ENCODE results near the gene SGMS2.

Gene SGMS2

GRCh38 chr4:107823870-107824349 lies 822 bp upstream of the SGMS2 start:
- Mint-ChIP-seq H3K36me3 (ENCODE audit: low read depth) (no peaks in the 10 kb centered on the region), H3K27ac (no peak overlapping the region), H3K4me3 (peak overlapping the region; percentile 94), H3K4me1 (peaks cover 33% of the 10 kb centered on the region), H3K27me3 (ENCODE audit: low read depth, poor library complexity) (peaks cover 64% of the 10 kb centered on the region), H3K9me3 (no peaks in the 10 kb centered on the region)
- TF ChIP-seq CTCF (IDR thresholded peaks at IDR 0.05), result no peak
- no peak for DNase-seq

- peak; percentile 12 for DNase-seq
- peaks cover 21% of the 10 kb centered on the region for H3K4me1 Mint-ChIP-seq
- TF ChIP-seq CTCF (IDR thresholded peaks at IDR 0.05), result no peak
These were observed 516 bp downstream of the SGMS2 start for GRCh38 chr4:107825072-107825824.

GRCh38 chr4:107826421-107826980 lies 1.8 kb downstream of the SGMS2 start:
- H3K4me1 Mint-ChIP-seq, result peaks cover 15% of the 10 kb centered on the region
- no peak overlapping the region for H3K4me3 Mint-ChIP-seq
- peaks cover 45% of the 10 kb centered on the region for H3K27me3 Mint-ChIP-seq (ENCODE audit: low read depth, poor library complexity)
- H3K9me3 Mint-ChIP-seq, result no peaks in the 10 kb centered on the region
- H3K36me3 Mint-ChIP-seq (ENCODE audit: low read depth), result no peaks in the 10 kb centered on the region
- TF ChIP-seq CTCF (IDR thresholded peaks at IDR 0.05), result no peak
- DNase-seq, result no peak
- no peak overlapping the region for H3K27ac Mint-ChIP-seq

More at GRCh38 chr4:107825072-107825824, 516 bp downstream of the SGMS2 start:
- no peaks in the 10 kb centered on the region for H3K9me3 Mint-ChIP-seq
- H3K27me3 Mint-ChIP-seq (ENCODE audit: low read depth, poor library complexity), result peaks cover 55% of the 10 kb centered on the region
- H3K27ac Mint-ChIP-seq, result peak overlapping the region; percentile 73
- no peaks in the 10 kb centered on the region for H3K36me3 Mint-ChIP-seq (ENCODE audit: low read depth)
- peak overlapping the region; percentile 93 for H3K4me3 Mint-ChIP-seq

GRCh38 chr4:107828315-107829090 lies 3.8 kb downstream of the SGMS2 start:
- DNase-seq, result no peak
- Mint-ChIP-seq H3K36me3 (ENCODE audit: low read depth) (no peaks in the 10 kb centered on the region), H3K9me3 (peaks cover under 1% of the 10 kb centered on the region), H3K4me1 (peaks cover 15% of the 10 kb centered on the region), H3K27me3 (ENCODE audit: low read depth, poor library complexity) (peaks cover 33% of the 10 kb centered on the region), H3K4me3 (no peak overlapping the region), H3K27ac (no peak overlapping the region)
- TF ChIP-seq CTCF (IDR thresholded peaks at IDR 0.05), result no peak

- Mint-ChIP-seq H3K9me3 (peaks cover 3% of the 10 kb centered on the region), H3K4me1 (no peaks in the 10 kb centered on the region), H3K4me3 (no peak overlapping the region), H3K27ac (no peak overlapping the region), H3K36me3 (ENCODE audit: low read depth) (no peaks in the 10 kb centered on the region), H3K27me3 (ENCODE audit: low read depth, poor library complexity) (peaks cover 12% of the 10 kb centered on the region)
- no peak for TF ChIP-seq CTCF (IDR thresholded peaks at IDR 0.05)
- DNase-seq, result no peak
These were observed 6.4 kb downstream of the SGMS2 start for GRCh38 chr4:107831140-107831539.

All from nephron progenitor cell (in vitro differentiated cells).